NOMO-1 treated with dmso at 0.1 percent for 144 hours (cell line): ENCODE results near the gene NPFFR1.

Experiments
- DNase-seq: peaks from one replicate; lab custom pipeline; 2025; ENCODE audit not compliant: unreplicated experiment; lab: John Stamatoyannopoulos, UW

Gene NPFFR1

GRCh38 chr10:70286616-70287015 is 2.8 kb upstream of the NPFFR1 start:
- no peak for DNase-seq

- DNase-seq, result no peak
These were observed 1.6 kb upstream of the NPFFR1 start for GRCh38 chr10:70285476-70285831.

GRCh38 chr10:70284542-70285475 is 1.0 kb upstream of the NPFFR1 start:
- DNase-seq, result no peak

GRCh38 chr10:70283071-70283444 is 746 bp downstream of the NPFFR1 start:
- no peak for DNase-seq

- DNase-seq, result no peak
These were observed 2.2 kb downstream of the NPFFR1 start for GRCh38 chr10:70281609-70282008.

GRCh38 chr10:70280099-70280498 is 3.7 kb downstream of the NPFFR1 start:
- no peak for DNase-seq

- DNase-seq, result no peak
These were observed 6.3 kb downstream of the NPFFR1 start for GRCh38 chr10:70277396-70278030.

GRCh38 chr10:70274643-70275042 is 9.2 kb downstream of the NPFFR1 start:
- DNase-seq, result no peak

GRCh38 chr10:70272925-70273316 is 10.9 kb downstream of the NPFFR1 start:
- no peak for DNase-seq

- no peak for DNase-seq
These were observed 11.5 kb downstream of the NPFFR1 start for GRCh38 chr10:70271996-70272924.

GRCh38 chr10:70270952-70271351 is 12.9 kb downstream of the NPFFR1 start:
- DNase-seq, result no peak

GRCh38 chr10:70269741-70270140 is 14.1 kb downstream of the NPFFR1 start:
- DNase-seq, result no peak

- DNase-seq, result no peak
These were observed 15.4 kb downstream of the NPFFR1 start for GRCh38 chr10:70268376-70268775.

- peak; percentile 18 for DNase-seq
These were observed 16.5 kb downstream of the NPFFR1 start for GRCh38 chr10:70267161-70267933.

GRCh38 chr10:70266701-70267100 is 17.1 kb downstream of the NPFFR1 start:
- DNase-seq, result no peak

- no peak for DNase-seq
These were observed 17.7 kb downstream of the NPFFR1 start for GRCh38 chr10:70266056-70266455.

- no peak for DNase-seq
These were observed 18.6 kb downstream of the NPFFR1 start for GRCh38 chr10:70265032-70265689.

- DNase-seq, result no peak
These were observed 23.1 kb downstream of the NPFFR1 start for GRCh38 chr10:70260734-70261133.

- DNase-seq, result no peak
These were observed 23.5 kb downstream of the NPFFR1 start for GRCh38 chr10:70260259-70260658.

GRCh38 chr10:70258216-70258615 is 25.6 kb downstream of the NPFFR1 start:
- no peak for DNase-seq
